H9 (cell line): ENCODE results near the gene AHI1. TPM values are rescaled to one million over a fixed set of nuclear protein-coding genes. Genes with fewer than 3 reads are reported as not detected.

Experiments used
- DNase-seq: peaks from one replicate; pipeline ENCODE4 v3.0.0-alpha.2; 2017
- H2AFZ ChIP-seq: one replicate; pipeline ENCODE4 v1.6.1; 2013; ENCODE audit warnings: mild to moderate bottlenecking, low read length, control low read depth, moderate library complexity
- H2AK5ac ChIP-seq: 2 replicates; pipeline ENCODE4 v1.6.1; 2013; ENCODE audit warnings: low read length, control low read depth, mixed read lengths; ENCODE audit not compliant: insufficient read length
- H2BK120ac ChIP-seq: one replicate; pipeline ENCODE4 v1.6.1; 2013; ENCODE audit warnings: low read depth, mild to moderate bottlenecking, low read length, control low read depth, inconsistent platforms; ENCODE audit not compliant: poor library complexity, severe bottlenecking
- H2BK12ac ChIP-seq: 2 replicates; pipeline ENCODE4 v1.6.1; 2013; ENCODE audit warnings: low read length, control low read depth, mixed read lengths, low read depth; ENCODE audit not compliant: insufficient read length
- H2BK15ac ChIP-seq: 2 replicates; pipeline ENCODE4 v1.6.1; 2013; ENCODE audit warnings: low read depth, low read length, control low read depth
- H2BK20ac ChIP-seq: one replicate; pipeline ENCODE4 v1.6.1; 2013; ENCODE audit warnings: low read depth, mild to moderate bottlenecking, low read length, control low read depth, inconsistent platforms; ENCODE audit not compliant: poor library complexity, severe bottlenecking
- H2BK5ac ChIP-seq: 2 replicates; pipeline ENCODE4 v1.6.1; 2013; ENCODE audit warnings: low read length, control low read depth, mixed read lengths; ENCODE audit not compliant: insufficient read length
- H3K14ac ChIP-seq: 2 replicates; pipeline ENCODE4 v1.6.1; 2013; ENCODE audit warnings: low read length, control low read depth; ENCODE audit not compliant: insufficient read depth
- H3K18ac ChIP-seq: 2 replicates; pipeline ENCODE4 v1.6.1; 2013; ENCODE audit warnings: low read depth, mild to moderate bottlenecking, mixed read lengths, low read length, control low read depth; ENCODE audit not compliant: insufficient read length
- H3K23ac ChIP-seq: 2 replicates; pipeline ENCODE4 v1.6.1; 2013; ENCODE audit warnings: low read length, control low read depth, mixed read lengths, low read depth; ENCODE audit not compliant: insufficient read length
- H3K23me2 ChIP-seq: 2 replicates; pipeline ENCODE4 v1.6.1; 2013; ENCODE audit warnings: low read depth, mild to moderate bottlenecking, mixed read lengths, low read length, control low read depth; ENCODE audit not compliant: insufficient read length, poor library complexity, severe bottlenecking
- H3K27ac ChIP-seq: 2 replicates; pipeline ENCODE4 v1.5.1; 2013; ENCODE audit warnings: low read length, control low read depth, mixed read lengths, low read depth; ENCODE audit not compliant: insufficient read length
- H3K27me3 ChIP-seq: 2 replicates; pipeline ENCODE4 v1.6.1; 2013; ENCODE audit warnings: low read length, control low read depth, inconsistent platforms; ENCODE audit not compliant: insufficient read depth
- H3K4ac ChIP-seq: 2 replicates; pipeline ENCODE4 v1.6.1; 2013; ENCODE audit warnings: low read depth, mild to moderate bottlenecking, control low read depth, inconsistent platforms, low read length, moderate library complexity
- H3K4me1 ChIP-seq: 2 replicates; pipeline ENCODE4 v1.6.1; 2013; ENCODE audit warnings: low read length, control low read depth, inconsistent platforms; ENCODE audit not compliant: insufficient read depth
- H3K4me2 ChIP-seq: 2 replicates; pipeline ENCODE4 v1.6.1; 2013; ENCODE audit warnings: low read length, control low read depth, mixed read lengths; ENCODE audit not compliant: insufficient read length, insufficient read depth
- H3K56ac ChIP-seq: 2 replicates; pipeline ENCODE4 v1.6.1; 2013; ENCODE audit warnings: low read depth, mild to moderate bottlenecking, mixed read lengths, low read length, control low read depth; ENCODE audit not compliant: insufficient read length
- H3K79me1 ChIP-seq: 2 replicates; pipeline ENCODE4 v1.6.1; 2013; ENCODE audit warnings: low read depth, mild to moderate bottlenecking, moderate library complexity, low read length, control low read depth, inconsistent platforms; ENCODE audit not compliant: insufficient read depth, poor library complexity, severe bottlenecking
- H3K79me2 ChIP-seq: 2 replicates; pipeline ENCODE4 v1.6.1; 2013; ENCODE audit warnings: low read length, control low read depth, inconsistent platforms; ENCODE audit not compliant: insufficient read depth
- H3K9ac ChIP-seq: 2 replicates; pipeline ENCODE4 v1.6.1; 2013; ENCODE audit warnings: low read length, control low read depth, mixed read lengths; ENCODE audit not compliant: insufficient read length; ENCODE audit errors: extremely low read depth
- H3K9me3 ChIP-seq: one replicate; pipeline ENCODE4 v1.6.1; 2013; ENCODE audit warnings: low read depth, low read length, inconsistent platforms; ENCODE audit not compliant: control insufficient read depth
- H3T11ph ChIP-seq: one replicate; pipeline ENCODE4 v1.6.1; 2013; ENCODE audit warnings: mild to moderate bottlenecking, low read length, control low read depth, inconsistent platforms
- H4K20me1 ChIP-seq: one replicate; pipeline ENCODE4 v1.6.1; 2013; ENCODE audit not compliant: control insufficient read depth, insufficient read length, insufficient read depth
- H4K5ac ChIP-seq: 2 replicates; pipeline ENCODE4 v1.6.1; 2013; ENCODE audit warnings: low read depth, mild to moderate bottlenecking, mixed read lengths, low read length, control low read depth; ENCODE audit not compliant: insufficient read length
- H4K8ac ChIP-seq: replicated peaks from 2 replicates; pipeline ENCODE4 v1.6.1; 2013; ENCODE audit warnings: low read length, control low read depth, mixed read lengths, low read depth; ENCODE audit not compliant: insufficient read length
- H4K91ac ChIP-seq: 2 replicates; pipeline ENCODE4 v1.6.1; 2013; ENCODE audit warnings: low read depth, mild to moderate bottlenecking, moderate library complexity, mixed read lengths, low read length, control low read depth; ENCODE audit not compliant: insufficient read length
- H3K27ac Mint-ChIP-seq, 3 experiments: 2 replicates in 2 of 3; 3 replicates in 1 of 3; pipeline ENCODE4 v1.8.0; 2020 to 2021; ENCODE audit warnings: mixed read lengths in 3 of 3, mild to moderate bottlenecking in 1 of 3, moderate library complexity in 1 of 3
- H3K27me3 Mint-ChIP-seq: 2 replicates; pipeline ENCODE4 v1.8.0; 2021; ENCODE audit warnings: low read depth, mild to moderate bottlenecking, moderate library complexity, mixed read lengths
- H3K36me3 Mint-ChIP-seq, 3 experiments: 2 replicates in 2 of 3; 3 replicates in 1 of 3; pipeline ENCODE4 v1.8.0; 2020 to 2021; ENCODE audit warnings: low read depth in 3 of 3, mixed read lengths in 3 of 3; ENCODE audit not compliant: insufficient read depth in 1 of 3
- H3K4me1 Mint-ChIP-seq, 2 experiments: 2 replicates each; pipeline ENCODE4 v1.8.0; 2020; ENCODE audit warnings: mixed read lengths in 2 of 2
- H3K4me3 Mint-ChIP-seq, 2 experiments: 2 replicates in 1 of 2; 3 replicates in 1 of 2; pipeline ENCODE4 v1.8.0; 2020 to 2021; ENCODE audit warnings: mild to moderate bottlenecking in 2 of 2, mixed read lengths in 2 of 2, moderate library complexity in 1 of 2
- H3K9me3 Mint-ChIP-seq, 2 experiments: 2 replicates in 1 of 2; 3 replicates in 1 of 2; pipeline ENCODE4 v1.8.0; 2020; ENCODE audit warnings: mild to moderate bottlenecking in 2 of 2, mixed read lengths in 2 of 2, moderate library complexity in 1 of 2
- CTCF ChIP-seq: fragments of 200-600 bp; sonication (generic); conservative IDR thresholded peaks from 3 replicates; pipeline ENCODE4 v1.8.0; 2021; ENCODE audit warnings: antibody characterized with exemption, mild to moderate bottlenecking
- WGBS: extraction: QIAGEN DNeasy Blood & Tissue Kit; methylation state at CpG from one replicate; pipeline ENCODE4 v1.1.7; 2013; ENCODE audit warnings: missing lambda C conversion rate, low lambda C conversion rate, mixed read lengths; ENCODE audit not compliant: insufficient read length; ENCODE audit errors: extremely low coverage; 5-methylcytosine and 5-hydroxymethylcytosine counted together
- total RNA-seq: library from RNA; stranded (reverse); gene quantifications from 2 replicates; pipeline ENCODE4 v1.2.1, GENCODE V29; 2021

AHI1 gene
- total RNA-seq, 1 experiment from 2014 or later: 9.9 TPM

GRCh38 chr6:135236319-135236718, 261.2 kb downstream of the AHI1 start:
- Histone ChIP-seq H3K4me2 (no peak overlapping the region), H3K4ac (no peak overlapping the region), H2BK15ac (no peak overlapping the region), H3K27me3 (no peaks in the 10 kb centered on the region), H3K27ac (no peak overlapping the region), H3K14ac (no peak overlapping the region), H3K23ac (no peak overlapping the region), H3K18ac (no peak overlapping the region), H3K9me3 (no peaks in the 10 kb centered on the region), H2BK5ac (no peak overlapping the region), H2BK12ac (no peak overlapping the region), H2AK5ac (no peak overlapping the region), H3K23me2 (no peaks in the 10 kb centered on the region), H3T11ph (no peak overlapping the region), H2BK20ac (no peak overlapping the region), H3K4me1 (no peaks in the 10 kb centered on the region), H3K79me2 (no peaks in the 10 kb centered on the region), H4K8ac (no peak overlapping the region), H3K79me1 (no peaks in the 10 kb centered on the region), H3K9ac (no peak overlapping the region), H4K91ac (no peak overlapping the region), H2BK120ac (no peak overlapping the region), H4K5ac (no peak overlapping the region), H4K20me1 (no peaks in the 10 kb centered on the region), H2AFZ (no peak overlapping the region), H3K56ac (no peak overlapping the region)
- no peak for TF ChIP-seq CTCF
- no peak overlapping the region for H3K4me3 Mint-ChIP-seq
- no peaks in the 10 kb centered on the region for H3K36me3 Mint-ChIP-seq
- no peak for DNase-seq
- WGBS: no CpG with 5 or more reads among the region's 1 CpG
- H3K27ac Mint-ChIP-seq: no peak overlapping the region; a peak in 1 of 7 replicates
- no peaks in the 10 kb centered on the region for H3K27me3 Mint-ChIP-seq
- peaks cover 4 to 16% of the 10 kb centered on the region in 2 experiments; a peak in 2 of 4 replicates for H3K4me1 Mint-ChIP-seq
- H3K9me3 Mint-ChIP-seq: peaks cover 0 to 3% of the 10 kb centered on the region in 2 experiments; a peak in 1 of 5 replicates
